Gastroesophageal sphincter (tissue), 4 donors: ENCODE results near the gene TNNT2. TPM values are rescaled to one million over a fixed set of nuclear protein-coding genes. Genes with fewer than 3 reads are reported as not detected.

ENCODE experiments used
- ATAC-seq: fragments of 150-250 bp; one replicate; pipeline ENCODE4 v1.9.1; 2016; ENCODE audit warnings: mild to moderate bottlenecking, moderate library complexity
- H3K27ac ChIP-seq, 4 donors: fragments of 200-600 bp; sonication (generic) in 3 of 4; 1 replicate in 3 of 4; 2 replicates in 1 of 4; pipeline ENCODE4 v1.5.1; 2016 to 2019
- H3K27me3 ChIP-seq: fragments of 200-600 bp; sonication (generic); one replicate; pipeline ENCODE4 v1.5.1; 2019
- H3K36me3 ChIP-seq, 2 donors: fragments of 200-600 bp; sonication (generic); one replicate each; pipeline ENCODE4 v1.5.1; 2019; ENCODE audit warnings: control low read depth in 1 of 2
- H3K4me1 ChIP-seq, 3 donors: fragments of 200-600 bp; sonication (generic); 1 replicate in 2 of 3; 2 replicates in 1 of 3; pipeline ENCODE4 v1.5.1; 2016 to 2019; ENCODE audit warnings: control low read depth in 2 of 3
- H3K4me3 ChIP-seq, 2 donors: fragments of 200-600 bp; sonication (generic); one replicate each; pipeline ENCODE4 v1.5.1; 2019; ENCODE audit warnings: mild to moderate bottlenecking in 1 of 2, moderate library complexity in 1 of 2
- H3K9me3 ChIP-seq, 3 donors: fragments of 200-600 bp; sonication (generic); one replicate each; pipeline ENCODE4 v1.5.1; 2017 to 2019; ENCODE audit warnings: control low read depth in 2 of 3
- EP300 ChIP-seq: sonication (generic); formaldehyde crosslinking; IDR thresholded peaks from one replicate; pipeline ENCODE4 v1.6.1; 2017; ENCODE audit warnings: antibody characterized with exemption, mild to moderate bottlenecking
- POLR2A ChIP-seq, 2 donors: fragments of 450-650 bp; IDR thresholded peaks; one replicate each; pipeline ENCODE4 v1.6.1; 2017; ENCODE audit warnings: antibody characterized with exemption in 2 of 2, mild to moderate bottlenecking in 2 of 2, moderate library complexity in 1 of 2
- POLR2AphosphoS5 ChIP-seq: sonication (generic); formaldehyde crosslinking; IDR thresholded peaks from one replicate; pipeline ENCODE4 v1.6.1; 2017; ENCODE audit warnings: antibody characterized with exemption
- WGBS, 2 donors: methylation state at CpG; one replicate each; pipeline ENCODE4 v1.1.5; 2018; ENCODE audit warnings: low coverage in 1 of 2; 5-methylcytosine and 5-hydroxymethylcytosine counted together
- total RNA-seq, 4 donors: library from RNA; depleted of rRNA; stranded (reverse); fragments of >200 nt; gene quantifications; one replicate each; pipeline ENCODE4 v1.1.0, GENCODE V29; 2016
- TF ChIP-seq, protein P1 (sequence below), 4 experiments: fragments of 200-600 bp in 2 of 4; fragments of 450-650 bp in 2 of 4; sonication (generic) in 1 of 4; IDR thresholded peaks; one replicate each; pipeline ENCODE4 v1.5.1; 2017 to 2019; ENCODE audit warnings: antibody characterized with exemption in 4 of 4, mild to moderate bottlenecking in 2 of 4, moderate library complexity in 2 of 4

The TNNT2 gene
- total RNA-seq, 4 donors from 2014 or later = 0.47 to 0.94 (median 0.81) TPM; not detected in 1

DNA sequence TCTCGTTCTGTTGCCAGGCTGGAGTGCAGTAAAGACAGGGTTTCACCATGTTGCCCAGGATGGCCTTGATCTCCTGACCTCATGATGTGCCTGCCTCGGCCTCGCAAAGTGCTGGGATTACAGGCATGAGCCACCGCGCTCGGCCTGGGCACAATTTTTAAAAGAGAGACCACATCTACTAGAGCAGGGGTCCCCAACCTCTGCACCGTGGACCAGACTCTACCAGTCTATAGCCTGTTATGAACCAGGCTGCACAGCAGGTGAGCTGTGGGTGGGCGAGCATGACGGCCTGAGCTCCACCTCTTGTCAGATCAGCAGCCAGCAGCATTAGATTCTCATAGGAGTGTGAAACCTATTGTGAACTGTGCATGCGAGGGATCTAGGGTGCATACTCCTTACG lies 20.8 kb downstream of the TNNT2 start:
- Histone ChIP-seq H3K4me1 (no peaks in the 10 kb centered on the region), H3K27me3 (peaks cover 36% of the 10 kb centered on the region), H3K27ac (no peak overlapping the region), H3K9me3 (no peaks in the 10 kb centered on the region), H3K4me3 (no peak overlapping the region), H3K36me3 (no peaks in the 10 kb centered on the region)
- TF ChIP-seq POLR2AphosphoS5 = no peak
- TF ChIP-seq, protein P1, sequence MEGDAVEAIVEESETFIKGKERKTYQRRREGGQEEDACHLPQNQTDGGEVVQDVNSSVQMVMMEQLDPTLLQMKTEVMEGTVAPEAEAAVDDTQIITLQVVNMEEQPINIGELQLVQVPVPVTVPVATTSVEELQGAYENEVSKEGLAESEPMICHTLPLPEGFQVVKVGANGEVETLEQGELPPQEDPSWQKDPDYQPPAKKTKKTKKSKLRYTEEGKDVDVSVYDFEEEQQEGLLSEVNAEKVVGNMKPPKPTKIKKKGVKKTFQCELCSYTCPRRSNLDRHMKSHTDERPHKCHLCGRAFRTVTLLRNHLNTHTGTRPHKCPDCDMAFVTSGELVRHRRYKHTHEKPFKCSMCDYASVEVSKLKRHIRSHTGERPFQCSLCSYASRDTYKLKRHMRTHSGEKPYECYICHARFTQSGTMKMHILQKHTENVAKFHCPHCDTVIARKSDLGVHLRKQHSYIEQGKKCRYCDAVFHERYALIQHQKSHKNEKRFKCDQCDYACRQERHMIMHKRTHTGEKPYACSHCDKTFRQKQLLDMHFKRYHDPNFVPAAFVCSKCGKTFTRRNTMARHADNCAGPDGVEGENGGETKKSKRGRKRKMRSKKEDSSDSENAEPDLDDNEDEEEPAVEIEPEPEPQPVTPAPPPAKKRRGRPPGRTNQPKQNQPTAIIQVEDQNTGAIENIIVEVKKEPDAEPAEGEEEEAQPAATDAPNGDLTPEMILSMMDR (IDR thresholded peaks at IDR 0.05) = no peak
- no peak for TF ChIP-seq POLR2A (IDR thresholded peaks at IDR 0.05)
- 83 to 94% methylated on average over 2 to 3 of the region's 11 CpGs for WGBS, 2 donors
- ATAC-seq = no peak

DNA sequence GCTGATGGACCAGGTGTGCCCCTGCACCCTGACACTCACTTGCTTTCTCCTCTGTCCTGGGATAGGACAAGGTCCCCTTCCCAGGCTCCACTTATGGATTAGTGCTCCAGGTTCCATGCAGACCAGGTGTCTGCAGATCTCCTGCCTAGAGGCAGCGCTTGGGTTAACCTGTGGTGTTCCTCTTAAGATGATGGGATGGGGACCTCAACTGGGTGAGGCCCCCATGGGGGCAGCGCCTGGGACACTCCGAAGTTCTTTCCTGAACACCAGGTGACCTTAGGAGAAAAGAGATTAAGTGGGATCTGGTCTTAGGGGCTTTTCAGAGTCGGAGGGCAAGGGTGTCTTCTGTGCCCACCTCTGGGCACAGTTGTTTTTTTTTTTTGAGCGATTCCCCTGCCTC lies 21.2 kb downstream of the TNNT2 start:
- peaks cover 32% of the 10 kb centered on the region for H3K27me3 ChIP-seq
- H3K36me3 ChIP-seq = no peaks in the 10 kb centered on the region
- no peak overlapping the region for H3K27ac ChIP-seq
- 92 to 100% methylated on average over 1 to 2 of the region's 5 CpGs for WGBS, 2 donors
- no peak for TF ChIP-seq EP300
- no peak for TF ChIP-seq POLR2AphosphoS5
- TF ChIP-seq, protein P1 (IDR thresholded peaks at IDR 0.05) = no peak
- no peak for TF ChIP-seq POLR2A (IDR thresholded peaks at IDR 0.05)
- H3K4me1 ChIP-seq = no peaks in the 10 kb centered on the region
- ATAC-seq = no peak
- H3K9me3 ChIP-seq = no peaks in the 10 kb centered on the region
- no peak overlapping the region for H3K4me3 ChIP-seq

DNA sequence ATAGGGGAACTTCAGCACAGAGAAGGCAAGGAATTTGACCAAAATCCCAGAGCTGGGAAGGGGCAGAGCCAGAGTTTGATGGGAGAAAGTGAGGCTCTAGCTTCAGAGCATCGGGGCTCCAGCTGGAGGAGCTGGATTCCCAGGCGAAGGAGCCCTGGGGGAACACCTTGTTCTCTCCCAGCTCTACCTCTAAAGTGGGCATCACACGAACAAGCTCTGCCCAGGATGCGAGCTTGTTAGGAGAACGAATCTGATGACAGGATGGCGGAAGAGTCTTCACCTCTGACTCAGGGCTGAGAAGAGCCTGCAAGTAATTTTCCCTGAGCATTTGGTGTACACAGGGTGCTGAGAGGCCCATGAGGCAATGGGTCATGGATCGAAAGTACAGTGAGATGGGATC lies 22.0 kb downstream of the TNNT2 start:
- no peaks in the 10 kb centered on the region for H3K4me1 ChIP-seq
- H3K9me3 ChIP-seq = no peaks in the 10 kb centered on the region
- 0% methylated on average over 1 of the region's 7 CpGs; no CpG with 5 or more reads in 1 of the 2 donors for WGBS, 2 donors
- ATAC-seq = no peak
- no peaks in the 10 kb centered on the region for H3K36me3 ChIP-seq
- H3K27me3 ChIP-seq = peaks cover 31% of the 10 kb centered on the region
- no peak for TF ChIP-seq EP300
- TF ChIP-seq POLR2A (IDR thresholded peaks at IDR 0.05) = no peak
- TF ChIP-seq, protein P1 (IDR thresholded peaks at IDR 0.05) = no peak
- no peak for TF ChIP-seq POLR2AphosphoS5
- no peak overlapping the region for H3K27ac ChIP-seq
- no peak overlapping the region for H3K4me3 ChIP-seq

DNA sequence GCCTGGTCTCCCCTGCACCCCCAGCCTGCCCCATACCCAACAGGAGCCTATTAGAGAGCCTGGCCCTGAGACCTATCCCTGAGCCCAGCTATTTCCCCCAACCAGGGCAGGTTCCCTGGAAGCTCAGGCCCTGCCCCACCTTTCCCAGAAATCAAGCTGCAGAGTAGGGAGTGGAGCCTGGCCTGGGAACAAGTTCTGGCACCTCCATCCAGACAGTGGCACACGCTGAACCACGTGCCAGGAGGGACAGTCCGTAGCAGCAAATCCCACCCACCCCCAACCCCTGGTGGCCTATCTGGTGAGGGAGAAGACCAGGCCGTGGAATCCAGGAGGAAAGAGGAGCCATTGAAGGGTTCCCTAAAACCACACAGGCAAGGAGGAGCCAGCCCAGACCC lies 22.6 kb downstream of the TNNT2 start:
- Histone ChIP-seq H3K27ac (no peak overlapping the region), H3K4me1 (no peaks in the 10 kb centered on the region), H3K4me3 (no peak overlapping the region), H3K27me3 (peaks cover 31% of the 10 kb centered on the region), H3K9me3 (no peaks in the 10 kb centered on the region), H3K36me3 (no peaks in the 10 kb centered on the region)
- ATAC-seq = no peak
- TF ChIP-seq POLR2A (IDR thresholded peaks at IDR 0.05) (no peak), EP300 (no peak), POLR2AphosphoS5 (no peak)
- TF ChIP-seq, protein P1 (IDR thresholded peaks at IDR 0.05) = no peak
- 29% methylated on average over 1 of the region's 4 CpGs; no CpG with 5 or more reads in 1 of the 2 donors for WGBS, 2 donors

DNA sequence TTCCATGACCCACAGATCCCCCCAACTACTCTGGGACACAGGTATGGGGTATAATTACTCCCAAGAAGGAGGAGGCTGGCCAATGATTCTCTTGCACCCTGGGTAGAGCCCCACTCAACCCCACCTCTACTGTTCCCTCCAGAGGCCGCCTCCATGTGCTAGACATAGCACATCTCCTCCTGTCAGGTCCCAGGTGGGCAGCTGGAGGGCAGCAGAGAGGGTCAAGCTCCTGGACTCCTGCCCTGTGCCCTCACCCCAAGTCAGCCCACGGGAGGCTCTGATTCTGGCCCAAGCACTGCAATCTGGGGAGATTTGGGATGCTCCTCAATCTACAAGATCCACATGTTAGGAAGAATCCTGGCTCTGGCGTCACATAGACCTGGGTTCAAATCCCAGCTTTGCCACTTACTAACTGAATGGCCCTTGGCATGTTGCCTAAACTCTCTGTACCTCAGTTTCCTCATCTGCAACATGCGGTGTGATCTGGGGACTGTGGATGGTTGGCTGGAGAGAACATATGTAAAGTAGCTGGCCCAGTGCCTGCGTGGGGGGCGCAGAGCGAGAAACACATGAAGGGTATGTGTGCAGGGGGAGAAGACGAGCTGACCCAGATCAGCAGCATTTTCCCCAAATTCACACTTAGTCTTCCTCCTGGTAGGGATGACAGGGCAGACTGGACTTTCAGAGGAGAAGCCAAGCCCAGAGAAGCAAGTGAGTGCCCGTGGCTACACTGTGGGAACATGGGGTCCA lies 23.2 kb downstream of the TNNT2 start:
- Histone ChIP-seq H3K4me3 (no peak overlapping the region), H3K9me3 (no peaks in the 10 kb centered on the region), H3K27me3 (peaks cover 30% of the 10 kb centered on the region), H3K27ac (no peak overlapping the region), H3K36me3 (no peaks in the 10 kb centered on the region), H3K4me1 (no peaks in the 10 kb centered on the region)
- 61 to 95% methylated on average over 3 to 6 of the region's 9 CpGs for WGBS, 2 donors
- no peak for ATAC-seq
- TF ChIP-seq, protein P1 (IDR thresholded peaks at IDR 0.05) = no peak
- TF ChIP-seq POLR2A (IDR thresholded peaks at IDR 0.05) (no peak), POLR2AphosphoS5 (no peak), EP300 (no peak)
